Stimulated activated CD8-positive, alpha-beta memory T cell treated with anti-CD3 and anti-CD28 coated beads, Interleukin-15, amount 100 ng/mL, for 24 hours (primary cell): ENCODE measurements around the gene ALG9.
A peak's percentile ranks its signal among the peaks of the same experiment; 100 is the strongest.
"Not testable (repeated sequence)": the region's sequence is repeated elsewhere in the genome, so short reads cannot be mapped to it uniquely, and the experiment has no call there.

Source experiments
- DNase-seq: peaks from one replicate; pipeline ENCODE4 v3.0.0-alpha.2; 2020; ENCODE audit warnings: low read depth

ALG9 gene, protein sequence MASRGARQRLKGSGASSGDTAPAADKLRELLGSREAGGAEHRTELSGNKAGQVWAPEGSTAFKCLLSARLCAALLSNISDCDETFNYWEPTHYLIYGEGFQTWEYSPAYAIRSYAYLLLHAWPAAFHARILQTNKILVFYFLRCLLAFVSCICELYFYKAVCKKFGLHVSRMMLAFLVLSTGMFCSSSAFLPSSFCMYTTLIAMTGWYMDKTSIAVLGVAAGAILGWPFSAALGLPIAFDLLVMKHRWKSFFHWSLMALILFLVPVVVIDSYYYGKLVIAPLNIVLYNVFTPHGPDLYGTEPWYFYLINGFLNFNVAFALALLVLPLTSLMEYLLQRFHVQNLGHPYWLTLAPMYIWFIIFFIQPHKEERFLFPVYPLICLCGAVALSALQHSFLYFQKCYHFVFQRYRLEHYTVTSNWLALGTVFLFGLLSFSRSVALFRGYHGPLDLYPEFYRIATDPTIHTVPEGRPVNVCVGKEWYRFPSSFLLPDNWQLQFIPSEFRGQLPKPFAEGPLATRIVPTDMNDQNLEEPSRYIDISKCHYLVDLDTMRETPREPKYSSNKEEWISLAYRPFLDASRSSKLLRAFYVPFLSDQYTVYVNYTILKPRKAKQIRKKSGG

DNA sequence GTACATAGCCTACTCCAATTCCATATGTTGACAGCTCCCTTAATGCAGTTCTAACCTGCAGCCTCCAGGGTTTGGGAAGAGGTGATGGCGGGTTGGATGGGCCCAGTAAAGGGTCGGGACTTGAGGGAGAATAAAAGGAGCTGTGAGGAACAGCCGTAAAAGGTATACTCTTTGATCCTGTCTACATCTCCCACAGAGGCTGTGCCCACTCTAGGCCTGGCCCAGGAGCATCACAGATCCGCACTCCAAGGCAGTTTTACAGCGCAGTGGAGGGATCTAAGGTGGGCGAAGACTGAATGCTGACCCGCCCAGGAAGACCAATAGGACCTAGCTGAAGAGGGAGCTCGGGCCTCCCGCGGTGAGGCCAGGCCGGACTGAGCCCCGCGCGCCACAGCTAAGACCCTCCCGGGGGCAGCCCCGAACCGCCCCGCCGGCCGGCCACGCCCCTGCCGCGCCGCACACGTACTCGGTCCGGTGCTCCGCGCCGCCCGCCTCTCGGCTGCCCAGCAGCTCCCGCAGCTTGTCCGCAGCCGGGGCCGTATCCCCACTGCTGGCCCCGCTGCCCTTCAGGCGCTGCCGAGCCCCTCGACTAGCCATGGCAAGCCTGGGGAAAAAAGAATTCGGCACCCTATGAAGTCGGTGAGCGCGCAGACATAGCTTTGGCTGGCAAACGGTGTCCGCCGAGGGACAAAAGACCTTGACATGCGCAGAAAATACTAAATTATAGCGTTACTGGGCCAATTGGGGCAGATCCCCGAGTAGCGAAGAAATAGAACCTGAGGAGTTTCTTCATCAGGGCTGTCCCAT, at the start of gene ALG9:
Gene ALG9 (minus strand): TSS at position 696 of the 807 bp plus-strand sequence. CDS start 99 bp downstream, at position 597.
- peak; percentile 80 for DNase-seq

DNA sequence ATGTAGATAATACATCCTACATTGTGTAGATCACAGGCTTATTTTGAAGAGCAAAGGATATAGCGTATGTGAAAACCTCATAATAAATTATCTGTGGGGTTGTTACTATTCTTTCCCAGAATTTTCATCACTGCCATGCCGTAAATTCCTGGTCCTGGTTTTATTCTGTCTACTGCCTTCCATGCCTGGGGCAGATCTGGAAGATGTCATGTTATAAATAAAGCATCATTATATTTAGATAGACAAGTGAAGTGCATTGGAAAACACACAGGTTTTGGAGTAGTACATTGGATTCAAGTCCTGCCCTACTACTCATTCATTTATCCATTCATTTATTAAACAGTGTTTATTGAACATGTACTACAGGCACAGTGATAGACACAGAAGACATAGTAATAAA, 49.5 kb upstream of the ALG9 start:
- DNase-seq = no peak

DNA sequence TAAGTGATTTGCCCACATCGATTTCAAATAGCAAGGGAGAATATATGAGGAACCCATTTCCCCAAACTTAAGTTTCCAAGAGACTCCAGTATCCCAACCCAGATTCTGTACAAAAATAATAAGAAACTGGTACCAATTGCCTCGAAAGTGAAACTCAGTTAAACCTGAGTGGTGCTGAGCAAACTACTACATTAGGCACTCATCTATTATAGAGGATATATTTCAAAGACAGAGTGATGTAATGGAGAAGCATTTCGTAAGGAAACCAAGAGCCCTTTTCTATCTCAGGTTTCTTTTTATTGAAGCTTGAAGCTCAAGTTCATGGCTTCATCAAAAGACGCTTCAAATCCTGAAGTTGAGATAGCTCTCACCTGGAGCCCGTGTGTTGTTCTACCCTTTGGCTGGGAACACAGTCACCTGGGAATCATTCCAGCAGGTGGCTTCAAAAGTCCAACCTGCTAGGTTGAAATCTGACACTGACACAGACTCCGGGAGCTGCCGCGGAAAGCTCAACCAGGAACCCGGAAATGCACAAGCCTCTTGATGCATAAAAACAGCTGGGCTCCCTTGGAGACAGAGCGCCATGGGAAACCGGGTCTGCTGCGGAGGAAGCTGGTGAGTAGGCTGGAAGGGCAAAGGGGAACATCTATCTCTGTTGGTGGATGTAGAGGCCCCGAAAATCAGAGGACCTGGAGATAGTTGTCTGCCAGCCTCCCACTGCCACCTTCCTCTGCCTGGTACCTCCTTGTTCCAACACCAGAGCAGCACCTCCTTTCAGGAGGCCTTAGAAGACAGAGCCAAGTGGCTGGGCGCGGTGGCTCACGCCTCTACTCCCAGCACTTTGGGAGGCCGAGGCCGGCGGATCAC, 47.2 kb upstream of the ALG9 start, which contains the start of gene C11orf52:
Gene C11orf52 (plus strand): TSS at position 524 of the 867 bp plus-strand sequence. CDS start 60 bp downstream, at position 584.
- DNase-seq = no peak

DNA sequence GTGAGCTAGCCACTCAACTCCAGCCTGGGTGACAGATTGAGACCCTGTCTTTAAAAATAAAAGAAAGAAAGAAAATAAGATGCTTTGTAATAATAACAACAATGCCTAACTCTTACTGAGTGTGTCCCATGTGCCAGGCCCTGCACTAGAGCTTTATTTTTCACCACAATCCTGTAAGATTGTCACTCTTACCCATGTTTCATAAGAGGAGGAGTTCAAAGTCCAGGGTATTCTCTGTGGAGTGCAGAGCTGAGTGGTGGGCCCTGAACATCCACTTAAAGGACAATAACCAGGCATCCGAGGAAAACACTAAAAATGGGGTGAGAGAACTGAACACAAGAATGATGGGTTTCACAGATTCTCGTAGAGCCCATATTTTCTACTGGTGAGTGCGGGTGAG, 46.4 kb upstream of the ALG9 start:
- no peak for DNase-seq

DNA sequence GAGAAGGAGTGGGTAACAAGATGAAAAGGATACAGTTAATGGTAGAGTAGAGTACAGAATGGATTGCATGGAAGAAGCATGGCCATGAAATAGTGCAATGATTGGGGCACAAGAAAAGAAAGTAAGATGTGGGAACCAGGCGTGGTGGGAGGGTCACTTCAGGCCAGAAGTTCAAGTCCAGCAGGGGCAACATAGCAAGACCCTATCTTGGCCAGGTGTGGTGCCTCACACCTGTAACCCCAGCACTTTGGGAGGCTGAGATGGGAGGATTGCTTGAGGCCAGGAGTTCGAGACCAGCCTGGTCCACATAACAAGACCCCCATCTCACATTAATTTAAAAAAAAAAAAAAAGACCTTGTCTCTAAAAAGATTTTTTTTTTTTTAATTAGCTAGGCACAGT, 45.9 kb upstream of the ALG9 start:
- no peak for DNase-seq

DNA sequence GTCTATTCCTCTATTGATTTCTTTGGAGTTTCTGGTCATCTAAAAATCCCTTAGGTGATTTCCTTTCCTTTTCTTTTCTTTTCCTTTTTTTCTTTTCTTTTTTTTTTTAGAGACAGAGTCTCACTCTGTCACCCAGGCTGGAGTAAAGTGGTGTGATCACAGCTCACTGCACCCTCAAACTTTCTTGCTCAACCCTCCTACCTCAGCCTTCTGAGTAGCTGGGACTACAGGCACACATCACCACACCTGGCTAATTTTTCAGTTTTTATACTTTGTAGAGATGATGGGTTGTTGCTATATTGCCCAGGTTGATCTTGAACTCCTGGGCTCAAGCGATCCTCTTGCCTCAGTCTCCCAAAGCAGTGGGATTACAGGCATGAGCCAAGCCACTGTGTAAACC, 45.4 kb upstream of the ALG9 start:
- DNase-seq = no peak

DNA sequence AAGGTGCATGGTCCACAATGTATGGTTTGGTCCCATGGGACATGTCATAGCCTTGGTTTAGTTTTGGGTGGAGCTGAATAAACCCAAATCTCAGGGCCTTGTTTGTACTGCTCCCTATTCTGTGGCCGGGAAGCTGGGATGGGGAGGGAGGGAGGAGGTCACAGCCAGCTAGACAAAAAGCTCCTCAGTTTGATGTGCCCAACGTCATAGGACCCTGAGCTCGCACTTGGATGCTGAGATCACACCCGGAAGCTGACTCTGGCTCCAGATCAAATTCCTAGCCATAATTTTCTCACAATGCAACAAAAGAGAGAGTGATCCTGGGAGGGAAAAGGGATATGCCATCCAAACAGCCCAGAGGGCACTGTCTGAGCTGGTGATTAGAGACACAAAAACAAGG, 42.6 kb upstream of the ALG9 start:
- no peak for DNase-seq

DNA sequence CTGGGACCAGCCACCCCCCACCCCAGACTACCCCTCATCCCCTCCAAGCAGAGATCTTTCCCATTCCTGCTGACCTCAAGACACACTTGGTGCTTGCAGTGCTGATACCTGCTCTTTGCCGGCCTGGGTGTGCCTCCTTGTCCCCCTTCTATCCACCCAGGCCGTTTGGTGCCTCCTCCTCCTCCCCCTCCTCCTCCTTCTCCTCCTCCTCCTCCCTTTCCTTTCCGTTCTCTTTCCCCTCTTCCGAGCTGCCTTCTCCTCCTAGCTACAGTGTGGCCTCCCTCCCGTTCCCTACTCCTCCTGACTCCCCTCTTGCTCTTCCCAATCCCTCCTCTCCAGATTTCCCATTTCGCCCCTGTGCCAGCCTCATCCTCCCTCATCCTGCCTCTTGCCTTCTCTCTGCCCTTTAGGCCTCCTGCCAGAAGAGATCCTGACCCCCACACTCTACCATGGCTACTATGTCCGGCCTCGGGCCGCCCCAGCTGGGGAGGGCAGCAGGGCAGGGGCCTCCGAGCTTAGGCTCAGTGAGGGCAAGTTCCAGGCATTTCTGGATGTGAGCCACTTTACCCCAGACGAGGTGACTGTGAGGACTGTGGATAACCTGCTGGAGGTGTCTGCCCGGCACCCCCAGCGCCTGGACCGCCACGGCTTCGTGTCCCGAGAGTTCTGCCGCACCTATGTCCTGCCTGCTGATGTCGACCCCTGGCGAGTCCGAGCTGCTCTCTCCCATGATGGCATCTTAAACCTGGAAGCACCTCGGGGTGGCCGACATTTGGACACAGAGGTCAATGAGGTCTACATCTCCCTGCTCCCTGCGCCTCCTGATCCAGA, 41.9 kb upstream of the ALG9 start:
- no peak for DNase-seq

DNA sequence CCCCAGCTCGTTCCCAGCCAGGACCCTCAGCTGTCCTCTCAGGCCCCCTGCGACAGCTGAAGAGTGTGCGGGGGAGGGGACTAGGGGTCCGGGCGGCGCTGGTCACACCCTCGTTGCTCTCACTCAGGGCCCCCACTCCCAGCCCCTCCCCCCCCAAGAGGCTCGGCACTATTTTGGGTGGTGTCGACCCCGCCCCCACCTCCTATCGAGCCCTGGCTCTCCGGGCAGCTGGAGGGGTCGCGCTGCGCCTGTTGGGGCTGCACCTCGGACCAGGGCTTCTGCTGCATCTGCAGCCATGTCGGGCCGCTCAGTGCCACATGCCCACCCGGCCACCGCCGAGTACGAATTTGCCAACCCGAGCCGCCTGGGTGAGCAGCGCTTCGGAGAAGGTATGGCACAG, 41.2 kb upstream of the ALG9 start, which contains the start of gene HSPB2:
Gene HSPB2 (plus strand): TSS at position 200 of the 400 bp plus-strand sequence. CDS start 96 bp downstream, at position 296.
- DNase-seq = no peak

DNA sequence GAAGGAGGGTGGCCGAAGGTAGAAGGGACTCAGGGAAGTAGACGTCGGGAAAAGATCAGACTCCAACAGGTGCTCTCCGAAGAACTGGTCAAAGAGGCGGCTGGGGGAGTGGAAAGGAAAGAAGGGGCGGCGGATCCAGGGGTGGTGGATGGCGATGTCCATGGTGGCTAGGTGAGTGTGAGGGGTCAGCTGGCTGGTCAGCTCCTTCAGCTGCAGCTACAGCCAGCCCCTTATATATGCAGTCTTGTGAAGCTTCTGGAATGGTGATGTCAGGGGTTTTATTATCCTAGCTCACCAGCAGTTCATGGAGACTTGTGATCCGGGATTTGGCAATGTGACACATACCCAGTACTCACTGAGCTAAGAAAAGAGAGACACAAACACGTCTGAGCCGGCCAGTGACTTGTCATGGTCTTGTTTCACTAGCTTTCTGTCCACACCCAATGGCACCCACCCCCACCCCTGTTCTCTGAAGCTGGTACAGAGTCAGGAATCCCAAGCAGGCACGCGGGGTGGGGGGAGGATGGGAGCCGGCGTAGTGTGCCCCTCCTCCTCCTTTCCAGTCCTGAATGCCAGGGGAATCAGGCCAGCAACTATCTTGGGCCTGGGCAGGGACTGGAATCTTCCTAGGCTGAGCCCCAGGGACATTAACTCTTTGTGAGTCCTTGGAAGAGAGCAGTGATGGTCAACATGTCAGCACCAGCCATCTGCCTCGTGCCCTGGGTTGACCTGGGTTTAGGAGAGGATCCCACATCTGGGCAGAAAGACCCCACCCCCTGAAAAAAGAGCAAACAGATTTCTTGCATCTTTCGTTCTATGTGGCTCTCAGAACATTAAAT, 40.4 kb upstream of the ALG9 start, which contains the start of gene CRYAB:
Gene CRYAB (minus strand): TSS at position 208 of the 839 bp plus-strand sequence. CDS start 46 bp downstream, at position 162.
- no peak for DNase-seq

DNA sequence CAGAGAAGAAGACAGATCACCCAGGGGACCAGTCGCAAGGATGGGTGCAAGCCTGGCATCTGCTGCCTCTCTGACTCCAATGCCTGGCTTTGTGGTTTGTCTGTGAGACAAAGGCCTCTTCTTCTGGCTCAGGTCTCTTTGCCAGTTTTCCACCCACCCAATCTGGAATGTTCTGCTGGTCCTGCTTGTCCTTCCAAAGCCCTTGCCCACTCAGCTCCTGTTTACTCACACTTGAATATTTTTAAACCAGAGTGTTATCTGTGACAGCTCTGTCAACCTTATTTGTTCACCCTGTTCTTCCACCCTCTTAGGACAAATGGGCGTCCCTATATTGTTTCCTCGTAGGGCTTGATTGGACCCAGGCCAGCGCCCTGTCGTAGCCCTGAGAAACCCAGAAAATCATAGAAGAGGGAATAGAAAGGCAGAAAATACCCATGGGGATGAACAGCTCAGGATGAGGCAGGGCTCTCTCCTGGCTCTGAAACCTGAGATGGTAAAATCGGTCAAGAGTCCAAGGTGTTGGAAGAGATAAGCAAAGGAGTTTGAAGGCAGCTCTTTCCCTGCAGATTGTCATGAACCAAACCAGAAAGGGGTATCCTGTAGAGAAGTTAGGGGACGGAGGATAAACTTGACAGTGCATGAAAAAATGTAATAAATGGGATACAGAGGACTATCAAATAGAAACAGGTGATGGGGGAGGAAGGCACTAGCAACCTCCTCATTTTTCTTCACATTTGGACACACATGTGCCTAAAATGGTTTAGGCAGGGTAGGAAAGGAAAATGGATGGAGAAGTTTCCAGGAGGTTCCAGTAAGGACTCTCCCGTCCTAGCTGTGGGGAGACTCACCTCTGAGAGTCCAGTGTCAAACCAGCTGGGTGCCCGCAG, 39.5 kb upstream of the ALG9 start:
- no peak for DNase-seq

DNA sequence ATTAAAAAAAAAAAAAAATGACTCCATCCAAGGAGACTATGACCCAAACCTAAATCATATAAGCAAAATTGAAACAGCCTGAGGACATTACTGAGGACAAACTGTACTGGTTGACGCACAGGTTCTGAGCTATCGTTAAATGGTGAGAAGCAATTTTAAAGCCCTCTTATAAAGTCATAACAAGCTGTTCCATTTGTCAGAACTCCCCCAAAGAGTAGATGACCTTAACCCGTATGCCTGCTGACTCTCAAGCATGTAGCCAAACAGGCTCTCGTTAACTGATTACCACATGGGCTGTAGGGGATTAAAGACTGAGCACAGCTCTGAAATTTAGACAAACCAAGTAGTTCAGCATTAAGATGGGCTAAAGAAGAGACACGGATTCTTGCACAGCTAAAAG, 38.0 kb upstream of the ALG9 start:
- no peak for DNase-seq

DNA sequence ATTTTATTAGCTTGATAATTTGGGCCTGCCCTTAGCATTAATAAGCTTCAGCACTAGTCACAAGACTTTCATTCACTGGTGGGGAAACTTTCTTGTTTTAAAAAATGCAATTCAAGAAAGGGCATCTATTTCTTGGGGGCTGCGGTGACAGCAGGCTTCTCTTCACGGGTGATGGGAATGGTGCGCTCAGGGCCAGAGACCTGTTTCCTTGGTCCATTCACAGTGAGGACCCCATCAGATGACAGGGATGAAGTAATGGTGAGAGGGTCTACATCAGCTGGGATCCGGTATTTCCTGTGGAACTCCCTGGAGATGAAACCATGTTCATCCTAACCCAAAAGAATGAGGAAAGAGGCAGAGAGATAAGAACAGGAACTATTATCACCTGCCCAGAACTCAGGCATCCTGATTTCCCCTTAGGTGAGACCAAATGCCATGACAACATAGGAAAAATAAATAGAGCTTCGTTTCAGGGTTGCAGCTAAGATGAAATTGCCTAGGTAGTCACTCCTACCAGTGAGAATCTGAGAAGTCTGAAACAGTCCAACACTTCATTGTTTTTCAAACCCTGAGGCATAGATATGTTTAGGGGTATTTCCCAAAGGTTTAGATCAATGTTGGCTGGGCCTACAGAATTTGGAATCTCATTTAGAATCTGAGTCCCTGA, 37.4 kb upstream of the ALG9 start:
- no peak for DNase-seq

DNA sequence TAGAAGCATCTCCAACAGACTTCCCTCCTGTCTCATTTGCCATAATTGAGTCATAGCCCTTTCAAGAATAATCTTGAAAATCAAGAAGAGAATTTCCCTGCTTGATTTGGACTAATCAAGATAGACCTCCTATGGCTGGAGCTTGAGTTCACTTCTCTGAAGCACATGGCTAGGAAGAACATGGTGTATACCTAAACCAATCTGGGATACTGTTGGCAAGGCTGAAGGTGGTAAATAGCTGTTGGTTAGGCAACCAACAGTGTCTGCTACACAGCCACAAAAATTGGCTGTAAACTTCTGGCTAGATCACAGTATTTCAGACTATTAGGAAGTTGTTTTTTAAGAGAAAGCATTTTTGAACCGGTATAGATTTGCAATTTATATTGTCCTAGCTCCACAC, 35.3 kb upstream of the ALG9 start:
- DNase-seq = no peak

DNA sequence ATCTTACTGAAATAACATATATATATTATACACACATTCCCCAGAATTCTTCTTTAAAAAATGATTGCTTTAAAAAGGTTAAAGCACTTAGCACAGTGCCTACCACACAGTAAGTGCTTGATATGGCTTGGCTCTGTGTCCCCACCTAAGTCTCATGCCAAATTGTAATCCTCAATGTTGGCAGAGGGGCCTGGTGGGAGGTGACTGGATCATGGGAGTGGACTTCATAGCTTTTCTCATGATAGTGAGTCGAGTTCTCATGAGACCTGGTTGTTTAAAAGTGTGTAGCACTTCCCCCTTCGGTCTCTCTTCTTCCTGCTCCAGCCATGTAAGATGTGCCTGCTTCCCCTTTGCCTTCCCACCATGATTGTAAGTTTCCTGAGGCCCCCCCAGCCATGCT, 34.0 kb upstream of the ALG9 start:
- DNase-seq = no peak

DNA sequence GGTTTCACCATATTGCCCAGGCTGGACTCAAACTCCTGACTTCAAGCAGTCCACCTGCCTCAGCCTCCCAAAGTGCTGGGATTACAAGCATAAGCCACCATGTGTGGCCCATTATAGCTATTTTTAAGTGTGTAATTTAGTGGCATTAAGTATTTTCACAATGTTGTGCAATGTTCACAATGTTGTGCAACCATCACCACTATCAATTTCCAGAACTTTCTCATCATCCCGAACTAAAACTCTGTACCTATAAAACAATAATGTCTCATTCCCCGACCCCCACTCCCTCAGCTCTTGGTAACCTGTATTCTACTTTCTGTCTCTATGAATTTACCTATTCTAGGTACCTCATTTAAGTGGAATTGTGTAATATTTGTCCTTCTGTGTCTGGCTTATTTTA, 15.5 kb upstream of the ALG9 start:
- no peak for DNase-seq

DNA sequence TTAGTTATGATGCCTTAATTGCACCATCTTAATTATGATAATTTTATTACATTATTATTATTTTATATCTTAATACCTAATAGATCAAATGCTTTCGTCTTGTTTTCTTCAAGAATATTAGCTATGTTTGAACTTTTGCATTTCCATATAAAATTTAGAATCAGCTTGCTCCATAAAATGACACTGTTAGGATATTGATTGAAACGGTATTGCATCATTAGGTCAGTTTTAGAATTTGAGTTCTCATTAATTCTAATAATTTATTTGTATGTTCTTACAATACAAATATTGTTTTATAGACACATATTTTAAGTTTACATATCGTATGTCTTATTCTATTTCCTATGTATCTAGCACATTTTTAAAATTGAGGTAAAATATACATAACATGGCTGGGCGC, 14.7 kb upstream of the ALG9 start:
- no peak for DNase-seq

DNA sequence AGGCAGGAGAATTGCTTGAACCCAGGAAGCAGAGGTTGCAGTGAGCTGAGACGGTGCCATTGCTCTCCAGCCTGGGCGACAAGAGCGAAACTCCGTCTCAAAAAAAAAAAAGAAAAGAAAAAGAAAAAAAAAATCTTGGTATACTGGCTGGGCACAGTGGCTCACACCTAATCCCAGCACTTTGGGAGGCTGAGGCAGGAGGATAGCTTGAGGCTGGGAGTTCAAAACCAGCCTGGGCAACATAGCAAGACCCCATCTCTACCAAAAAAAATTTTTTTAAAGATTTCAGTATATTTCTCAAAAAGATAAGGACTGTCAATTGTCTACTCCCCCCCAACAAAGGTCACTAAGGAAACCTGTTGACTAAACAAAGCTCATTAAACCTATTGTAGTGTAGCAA, 13.7 kb upstream of the ALG9 start:
- DNase-seq = not testable (repeated sequence)
